ENCODE measurements around the gene QRICH1.
A peak's percentile ranks its signal among the peaks of the same experiment; 100 is the strongest.
"Not testable (repeated sequence)": the region's sequence is repeated elsewhere in the genome, so short reads cannot be mapped to it uniquely, and the experiment has no call there.

QRICH1 gene

GRCh38 chr3:49017229-49017970, 76.5 kb downstream of the QRICH1 start:
- no peak for DNase-seq

GRCh38 chr3:49016414-49017228, 77.2 kb downstream of the QRICH1 start:
- DNase-seq, result no peak

GRCh38 chr3:49015765-49016164, 78.1 kb downstream of the QRICH1 start:
- no peak for DNase-seq

GRCh38 chr3:49015072-49015471, 78.8 kb downstream of the QRICH1 start:
- DNase-seq, result no peak

- peak; percentile 16 for DNase-seq
Observed at GRCh38 chr3:49013738-49014660, 79.9 kb downstream of the QRICH1 start.

- no peak for DNase-seq
Observed at GRCh38 chr3:49013113-49013737, 80.6 kb downstream of the QRICH1 start.

GRCh38 chr3:49012441-49013017, 81.3 kb downstream of the QRICH1 start:
- no peak for DNase-seq

GRCh38 chr3:49009396-49009795, 84.5 kb downstream of the QRICH1 start:
- DNase-seq, result no peak

- DNase-seq, result not testable (repeated sequence)
Observed at GRCh38 chr3:49008627-49009026, 85.2 kb downstream of the QRICH1 start.

- peak; percentile 80 for DNase-seq
Observed at GRCh38 chr3:49007771-49008528, 85.9 kb downstream of the QRICH1 start.

GRCh38 chr3:49007068-49007770, 86.7 kb downstream of the QRICH1 start, which contains the start of gene WDR6:
Gene WDR6 (plus strand): TSS chr3:49007391. CDS start chr3:49007432, 41 bp downstream.
- DNase-seq, result peak; percentile 97

- DNase-seq, result no peak
Observed at GRCh38 chr3:49006408-49007067, 87.3 kb downstream of the QRICH1 start.

- DNase-seq, result no peak
Observed at GRCh38 chr3:49005998-49006397, 87.9 kb downstream of the QRICH1 start.

- no peak for DNase-seq
Observed at GRCh38 chr3:49005303-49005680, 88.6 kb downstream of the QRICH1 start.

GRCh38 chr3:49004352-49005302, 89.2 kb downstream of the QRICH1 start:
- no peak for DNase-seq

- no peak for DNase-seq
Observed at GRCh38 chr3:49001155-49001554, 92.7 kb downstream of the QRICH1 start.

GRCh38 chr3:48999085-48999858, 94.6 kb downstream of the QRICH1 start:
- DNase-seq, result no peak
